AG08395 (cell line): ENCODE data around the gene NEK4.
"Not testable (repeated sequence)": the region's sequence is repeated elsewhere in the genome, so short reads cannot be mapped to it uniquely, and the experiment has no call there.

Source experiments
- DNase-seq: peaks from one replicate; pipeline ENCODE4 v3.0.0; 2012; ENCODE audit warnings: mixed read lengths, low spot score

NEK4 gene

GRCh38 chr3:52777959-52778805 is 7.4 kb upstream of the NEK4 start:
- DNase-seq, result no peak

DNA sequence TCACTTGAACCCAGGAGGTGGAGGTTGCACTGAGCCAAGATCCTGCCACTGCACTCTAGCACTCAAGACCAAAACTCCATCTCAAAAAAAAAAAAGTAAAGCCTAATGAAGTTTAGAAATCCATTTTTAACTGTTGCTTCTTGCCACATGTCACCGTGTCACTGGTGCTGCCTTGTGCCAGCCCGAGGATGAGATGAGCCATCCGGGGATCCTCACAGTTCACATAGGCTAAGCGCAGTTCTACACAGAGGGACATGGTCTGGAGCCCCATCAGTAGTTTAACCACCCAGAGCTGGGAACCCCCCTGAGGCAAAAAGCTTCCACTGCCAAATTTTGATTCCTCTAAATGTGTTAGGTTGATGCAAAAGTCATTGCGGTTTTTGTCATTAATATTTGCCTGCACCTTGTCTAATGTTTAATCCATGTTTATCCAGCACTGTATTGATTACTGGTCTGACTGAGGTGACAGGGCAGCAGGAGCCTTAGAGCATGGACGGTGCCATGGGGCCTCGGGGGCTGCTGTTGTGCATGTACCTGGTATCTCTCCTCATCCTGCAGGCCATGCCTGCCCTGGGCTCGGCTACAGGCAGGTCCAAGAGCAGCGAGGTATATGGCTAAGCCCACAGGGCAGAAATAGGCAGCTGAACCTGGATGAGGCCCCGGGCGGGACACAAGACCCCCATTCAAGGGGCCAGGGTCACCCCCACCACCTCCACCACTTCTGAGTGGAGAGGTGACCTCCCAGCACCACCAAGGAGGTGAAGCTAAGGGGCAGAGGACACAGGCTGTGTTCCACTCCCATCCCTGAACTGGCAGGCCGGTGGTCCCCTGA is 6.6 kb upstream of the NEK4 start, which contains the start of gene ITIH1:
Gene ITIH1 (plus strand): TSS at position 473 of the 832 bp plus-strand sequence. CDS start 17 bp downstream, at position 490.
- no peak for DNase-seq

GRCh38 chr3:52776486-52776885 is 5.7 kb upstream of the NEK4 start:
- DNase-seq, result not testable (repeated sequence)

- DNase-seq, result no peak
These were observed 5.1 kb upstream of the NEK4 start for GRCh38 chr3:52775877-52776276.

- no peak for DNase-seq
These were observed 4.4 kb upstream of the NEK4 start for GRCh38 chr3:52774901-52775864.

DNA sequence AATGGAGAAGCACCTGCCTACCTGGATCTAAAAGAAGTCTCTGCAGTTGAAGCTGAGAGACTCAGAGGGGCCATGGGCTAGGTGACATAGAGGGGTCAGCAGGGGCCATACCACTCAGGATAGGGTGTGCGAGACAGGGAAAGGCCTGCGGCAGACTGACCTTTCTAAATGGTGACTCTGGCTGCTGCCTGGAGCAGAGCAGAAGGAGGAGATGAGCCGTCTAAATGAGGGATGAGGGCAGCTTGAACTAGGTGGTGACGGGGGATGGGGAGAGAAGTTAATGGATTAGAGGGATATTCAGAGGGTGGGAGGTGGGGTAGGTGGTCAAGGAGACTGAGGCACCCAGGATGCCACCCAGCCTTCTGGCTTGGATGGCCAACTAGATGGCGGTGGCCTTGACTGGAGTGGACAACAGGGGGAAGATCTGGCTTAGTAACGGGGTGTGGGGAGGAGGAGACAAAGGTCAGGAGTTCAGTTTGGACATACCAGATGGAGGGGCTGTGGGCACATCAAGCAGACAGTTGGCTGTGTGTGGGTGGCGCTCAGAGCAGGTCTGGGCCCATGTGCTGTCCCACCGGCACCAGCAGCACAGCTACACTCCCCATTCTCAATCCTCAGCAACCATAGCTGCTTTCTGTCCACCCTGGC is 3.5 kb upstream of the NEK4 start:
- no peak for DNase-seq

DNA sequence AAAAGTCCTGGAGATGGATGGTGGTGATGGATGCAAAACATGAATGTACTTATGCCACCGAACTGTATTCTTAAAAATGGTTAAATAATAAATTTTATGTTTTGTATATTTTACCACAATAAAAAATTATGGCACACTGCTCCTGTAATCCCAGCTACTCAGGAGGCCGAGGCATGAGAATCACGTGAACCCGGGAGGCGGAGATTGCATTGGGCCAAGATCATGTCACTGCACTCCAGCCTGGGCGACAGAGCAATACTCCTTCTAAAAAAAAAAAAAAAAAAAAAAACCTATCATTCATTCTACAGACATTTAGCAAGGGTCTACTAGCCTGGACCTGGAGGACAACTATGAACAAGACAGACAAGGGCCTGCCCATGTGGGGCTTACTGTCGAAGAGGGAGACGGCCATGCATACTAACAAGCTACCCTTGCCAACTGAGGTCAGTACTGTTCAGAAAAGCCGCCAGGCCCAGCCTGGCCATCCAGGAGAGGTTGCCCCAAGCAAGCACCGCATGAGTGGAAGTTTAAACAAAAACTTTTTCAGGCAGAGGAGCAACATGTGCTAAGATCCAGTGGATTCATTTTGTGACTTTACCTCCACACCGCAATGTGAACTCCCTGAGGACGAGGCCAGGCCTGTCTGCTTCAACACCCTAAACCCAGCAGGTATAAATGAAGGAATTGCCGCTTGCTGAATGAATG is 2.8 kb upstream of the NEK4 start:
- DNase-seq, result no peak

- no peak for DNase-seq
These were observed 962 bp upstream of the NEK4 start for GRCh38 chr3:52771702-52772101.

GRCh38 chr3:52771334-52771681 is 568 bp upstream of the NEK4 start:
- no peak for DNase-seq

- DNase-seq, result no peak
These were observed 819 bp downstream of the NEK4 start for GRCh38 chr3:52769786-52770455.

GRCh38 chr3:52763466-52763865 is 7.3 kb downstream of the NEK4 start:
- no peak for DNase-seq

DNA sequence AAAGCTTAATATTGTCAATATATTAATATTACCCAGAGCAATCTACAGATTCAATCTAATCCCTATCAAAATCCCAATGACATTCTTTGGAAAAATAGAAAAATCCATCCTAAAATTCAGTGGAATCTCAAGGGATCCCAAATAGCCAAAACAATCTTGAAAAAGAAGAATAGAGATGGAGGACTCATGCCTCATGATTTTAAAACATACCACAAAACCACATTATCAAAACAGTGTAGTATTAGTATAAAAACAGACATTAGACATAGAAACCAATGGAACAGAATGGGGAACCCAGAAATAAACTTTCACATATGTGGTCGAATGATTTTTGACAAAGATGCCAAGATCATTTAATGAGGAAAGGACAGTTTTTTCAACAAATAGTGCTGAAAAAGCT is 14.6 kb downstream of the NEK4 start:
- no peak for DNase-seq

DNA sequence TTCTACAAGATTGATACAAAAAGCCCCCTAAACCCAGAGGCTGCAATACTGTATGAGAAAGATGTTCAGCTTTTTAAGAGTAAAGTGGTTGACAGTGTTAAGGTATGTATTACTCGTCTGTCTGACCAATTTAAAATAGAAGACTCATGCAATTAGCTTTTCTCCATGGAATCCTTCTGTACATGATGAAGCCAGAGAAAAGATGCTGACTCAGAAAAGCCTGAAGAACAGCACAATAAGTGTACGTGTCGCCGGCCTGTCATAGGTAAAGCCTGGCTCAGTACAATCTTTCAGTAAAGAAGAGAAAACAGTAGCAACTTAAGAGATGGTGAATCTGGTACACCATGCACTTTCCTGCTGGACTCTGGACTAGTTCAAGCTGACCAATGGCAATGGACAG is 16.4 kb downstream of the NEK4 start:
- DNase-seq, result no peak

GRCh38 chr3:52752045-52752660 is 18.6 kb downstream of the NEK4 start:
- DNase-seq, result no peak

- DNase-seq, result no peak
These were observed 27.0 kb downstream of the NEK4 start for GRCh38 chr3:52743721-52744120.

GRCh38 chr3:52743152-52743551 is 27.6 kb downstream of the NEK4 start:
- DNase-seq, result no peak

GRCh38 chr3:52742418-52743041 is 28.2 kb downstream of the NEK4 start:
- peak; percentile 55 for DNase-seq

GRCh38 chr3:52739730-52740129 is 31.0 kb downstream of the NEK4 start:
- DNase-seq, result no peak

DNA sequence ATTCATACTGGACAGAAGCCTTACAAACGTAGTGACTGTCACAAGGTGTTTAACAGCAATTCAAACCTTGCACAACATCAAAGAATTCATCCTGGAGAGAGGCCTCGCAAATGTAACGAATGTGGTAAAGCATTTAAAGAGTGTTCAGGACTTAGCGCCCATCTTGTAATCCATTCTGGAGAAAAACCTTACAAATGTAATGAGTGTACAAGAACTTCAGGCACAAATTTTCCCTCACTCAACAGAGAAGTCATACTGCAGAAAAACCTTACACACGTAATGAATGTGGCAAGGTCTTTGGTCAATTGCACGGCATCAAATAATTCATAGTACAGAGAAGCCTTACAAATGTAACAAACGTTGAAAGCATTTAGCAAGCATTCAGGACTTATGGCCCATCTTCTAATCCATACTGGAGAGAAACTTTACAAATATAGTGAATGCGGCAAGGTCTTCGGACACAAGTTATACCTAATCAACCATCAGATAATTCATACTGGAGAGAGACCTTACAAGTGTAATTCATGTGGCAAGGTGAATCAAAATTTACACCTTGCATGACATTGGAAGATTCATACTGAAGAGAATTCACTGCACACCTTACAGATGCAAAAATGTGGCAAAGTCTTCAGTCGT is 37.4 kb downstream of the NEK4 start:
- no peak for DNase-seq
